K562 (cell line): ENCODE data around the gene PHF21B. TPM values are rescaled to one million over a fixed set of nuclear protein-coding genes. Genes with fewer than 3 reads are reported as not detected.

Source experiments
- ATAC-seq: fragments of 200-7000 bp; cut with Tn5 transposase; 3 replicates; pipeline ENCODE4 v1.9.1; 2020; ENCODE audit warnings: moderate library complexity
- BruUV-seq: library from RNA; stranded (reverse); fragments of 400-500 nt; replicated peaks from 2 replicates; lab custom pipeline; 2021; lab: Mats Ljungman, UMichigan
- CTCF ChIA-PET: fragments of 300-600 bp; formaldehyde crosslinking; extraction: SDS; loops from one replicate; lab custom pipeline; 2021; ENCODE audit warnings: low intra/inter-chr PET ratio; lab: Yijun Ruan, JAX
- POLR2A ChIA-PET: fragments of 300-600, 350-650 bp; sonication (Branson Sonifier 250); formaldehyde crosslinking; extraction: SDS; loops from one replicate; lab custom pipeline; 2021; ENCODE audit warnings: antibody characterized with exemption, inconsistent platforms; lab: Yijun Ruan, JAX
- DNase-seq, 4 experiments: peaks; one replicate each; pipeline versions ENCODE4 v3.0.0 to v3.0.0-alpha.2; 2011 to 2018; ENCODE audit warnings: low spot score in 3 of 4, mixed read lengths in 3 of 4; ENCODE audit errors: extremely low read depth in 1 of 4
- FAIRE-seq: peaks from 2 replicates; lab custom pipeline; 2011; peaks lifted over from hg19 to GRCh38; lab: Jason Lieb, UNC
- H2AFZ ChIP-seq: 2 replicates; pipeline ENCODE4 v1.6.0; 2011; ENCODE audit warnings: low read depth, low read length, control low read depth, inconsistent platforms
- H3K27ac ChIP-seq: fragments of 200-600 bp; 3 replicates; pipeline ENCODE4 v1.8.0; 2011; ENCODE audit warnings: low read depth, mild to moderate bottlenecking, control low read depth, inconsistent platforms, low read length, moderate library complexity, mixed read lengths; ENCODE audit errors: extremely low read depth
- H3K27me3 ChIP-seq, 2 experiments: fragments of 300-600 bp in 1 of 2; 2 replicates in 1 of 2; 3 replicates in 1 of 2; pipeline versions ENCODE4 v1.6.0 to v1.8.0; 2011; ENCODE audit warnings: inconsistent platforms in 2 of 2, low read length in 2 of 2, mild to moderate bottlenecking in 1 of 2, mixed read lengths in 1 of 2, moderate library complexity in 1 of 2; ENCODE audit not compliant: control insufficient read depth in 2 of 2, insufficient read depth in 2 of 2
- H3K36me3 ChIP-seq: fragments of 300-600 bp; 3 replicates; pipeline ENCODE4 v1.8.0; 2011; ENCODE audit warnings: mild to moderate bottlenecking, low read length, inconsistent platforms; ENCODE audit not compliant: control insufficient read depth, insufficient read depth
- H3K4me1 ChIP-seq, 2 experiments: fragments of 200-600 bp in 1 of 2; replicated peaks in 1 of 2; 2 replicates in 1 of 2; 3 replicates in 1 of 2; pipeline versions ENCODE4 v1.5.1 to v1.8.0; 2011; ENCODE audit warnings: inconsistent platforms in 2 of 2, low read length in 2 of 2, mild to moderate bottlenecking in 1 of 2, mixed read lengths in 1 of 2, moderate library complexity in 1 of 2; ENCODE audit not compliant: control insufficient read depth in 2 of 2, insufficient read depth in 2 of 2
- H3K4me2 ChIP-seq: 2 replicates; pipeline ENCODE4 v1.6.1; 2011; ENCODE audit warnings: low read length, control low read depth, inconsistent platforms, mixed read lengths; ENCODE audit not compliant: insufficient read depth
- H3K4me3 ChIP-seq: fragments of 200-600 bp; sonication (generic), shearing (Covaris generic); 2 replicates; pipeline ENCODE4 v1.5.1; 2016; ENCODE audit warnings: control low read depth, inconsistent platforms
- H3K79me2 ChIP-seq: fragments of 200-600 bp; 3 replicates; pipeline ENCODE4 v1.8.0; 2011; ENCODE audit warnings: low read length, inconsistent platforms; ENCODE audit not compliant: control insufficient read depth, insufficient read depth
- H3K9ac ChIP-seq, 2 experiments: 2 replicates each; pipeline versions ENCODE4 v1.6.0 to v1.6.1; 2011; ENCODE audit warnings: low read depth in 2 of 2, low read length in 2 of 2, control low read depth in 1 of 2, inconsistent platforms in 1 of 2, mild to moderate bottlenecking in 1 of 2, mixed read lengths in 1 of 2; ENCODE audit not compliant: insufficient read depth in 1 of 2
- H3K9me1 ChIP-seq: one replicate; pipeline ENCODE4 v1.6.0; 2011; ENCODE audit warnings: inconsistent platforms, mild to moderate bottlenecking, low read length, moderate library complexity; ENCODE audit not compliant: control insufficient read depth, insufficient read depth
- H3K9me3 ChIP-seq: replicated peaks from 2 replicates; pipeline ENCODE4 v1.5.1; 2011; ENCODE audit warnings: low read depth, low read length, inconsistent platforms; ENCODE audit not compliant: control insufficient read depth, insufficient read depth
- H4K20me1 ChIP-seq: replicated peaks from 2 replicates; pipeline ENCODE4 v1.6.1; 2011; ENCODE audit warnings: low read length, inconsistent platforms, mixed read lengths; ENCODE audit not compliant: control insufficient read depth, insufficient read depth
- CEBPB ChIP-seq: fragments of 450-650 bp; IDR thresholded peaks from 2 replicates; pipeline ENCODE4 v1.6.1; 2016; ENCODE audit warnings: missing genetic modification characterization, missing compliant biosample characterization
- CTCF ChIP-seq, 3 experiments: IDR thresholded peaks in 2 of 3; conservative IDR thresholded peaks in 1 of 3; 2 replicates each; pipeline ENCODE4 v1.5.1; 2011 to 2012; ENCODE audit warnings: low read length in 3 of 3, mild to moderate bottlenecking in 3 of 3, control low read depth in 2 of 3, improper control_type of control experiment in 1 of 3, inconsistent platforms in 1 of 3, low read depth in 1 of 3, mixed read lengths in 1 of 3, moderate library complexity in 1 of 3; ENCODE audit not compliant: insufficient read depth in 2 of 3
- E2F1 ChIP-seq: sonication (generic); formaldehyde crosslinking; IDR thresholded peaks from 2 replicates; pipeline ENCODE4 v1.8.1; 2023; ENCODE audit warnings: mild to moderate bottlenecking, missing genetic modification reagents, moderate library complexity
- L3MBTL2 ChIP-seq: fragments of 450-650 bp; IDR thresholded peaks from 2 replicates; pipeline ENCODE4 v1.6.1; 2016; ENCODE audit warnings: mild to moderate bottlenecking, moderate library complexity
- MYBL2 ChIP-seq, 2 experiments: fragments of 450-650 bp in 1 of 2; sonication (generic) in 1 of 2; formaldehyde crosslinking in 1 of 2; IDR thresholded peaks; 2 replicates each; pipeline versions ENCODE4 v1.6.1 to v1.8.1; 2017 to 2022; ENCODE audit warnings: borderline replicate concordance in 1 of 2, inconsistent platforms in 1 of 2, low read depth in 1 of 2, mild to moderate bottlenecking in 1 of 2, missing genetic modification reagents in 1 of 2, moderate library complexity in 1 of 2
- PCBP1 ChIP-seq: fragments of 200-400 bp; formaldehyde crosslinking; IDR thresholded peaks from 2 replicates; pipeline ENCODE4 v1.6.1; 2018; ENCODE audit warnings: mild to moderate bottlenecking, low read depth, low read length; ENCODE audit not compliant: poor library complexity, severe bottlenecking
- PHF21A ChIP-seq: fragments of 450-650 bp; IDR thresholded peaks from 2 replicates; pipeline ENCODE4 v1.6.1; 2017; ENCODE audit warnings: low read depth, borderline replicate concordance
- SREBF2 ChIP-seq: sonication (generic); formaldehyde crosslinking; IDR thresholded peaks from 2 replicates; pipeline ENCODE4 v1.4.0; 2020; ENCODE audit warnings: mild to moderate bottlenecking, missing genetic modification reagents
- WGBS: fragments of 100-300 bp; shearing (Covaris generic); methylation state at CpG from one replicate; pipeline ENCODE4 v1.1.6; 2016; ENCODE audit warnings: low coverage, mixed read lengths; ENCODE audit not compliant: insufficient coverage; ENCODE audit errors: missing lambda C conversion rate; 5-methylcytosine and 5-hydroxymethylcytosine counted together
- in situ Hi-C: fragments of 300-500 bp; cut with MboI; formaldehyde crosslinking; loops from 4 replicates; pipeline ENCODE4 v1.15.0; 2018; ENCODE audit warnings: inconsistent platforms, mixed read lengths
- intact Hi-C: fragments of 100-400 bp; cut with micrococcal nuclease; formaldehyde crosslinking; loops from 2 replicates; pipeline ENCODE4 v1.14.2; 2022
- polyA plus RNA-seq, 8 experiments: library from polyadenylated mRNA; depleted of rRNA in 4 of 8; stranded (reverse) in 5 of 8; unstranded in 3 of 8; fragments of >200 nt; fragmentation: Nextera tagmentation in 2 of 8; fragmentation: Illumina TruSeq in 1 of 8; extraction: Ambion mirVana in 2 of 8; extraction: Trizol in 1 of 8; gene quantifications; 2 replicates each; pipeline versions ENCODE4 v1.2.1 to v1.2.3, GENCODE V29; 2011 to 2014; ENCODE audit warnings: inconsistent platforms in 1 of 8, missing spikeins in 1 of 8
- total RNA-seq, 7 experiments: library from RNA; depleted of rRNA in 6 of 7; stranded (reverse); fragments of >200 nt in 6 of 7; fragmentation: Illumina TruSeq in 2 of 7; extraction: Trizol in 2 of 7; gene quantifications; 2 replicates each; pipeline versions ENCODE4 v1.2.1 to v1.2.3, GENCODE V29; 2011 to 2021; ENCODE audit warnings: low replicate concordance in 1 of 7
- TF ChIP-seq, protein P1 (sequence below): fragments of 450-650 bp; IDR thresholded peaks from 2 replicates; pipeline ENCODE4 v1.6.1; 2018; ENCODE audit not compliant: partially characterized antibody
- TF ChIP-seq, protein P2 (sequence below): fragments of 250-450 bp; sonication (Bioruptor Pico); IDR thresholded peaks from 2 replicates; pipeline ENCODE4 v1.4.0; 2020; ENCODE audit warnings: mild to moderate bottlenecking, moderate library complexity, borderline replicate concordance

PHF21B gene
- total and polyA plus RNA-seq, 9 of the 15 experiments (the other 6 are each of a cell fraction or from before 2014, with no cell fraction given), result 0.04 TPM; not detected in 8

GRCh38 chr22:44930711-44931035 is 79.1 kb downstream of the PHF21B start:
- no TSS peak for BruUV-seq
- CTCF ChIA-PET, result no interaction called here
- H3K27me3 ChIP-seq, result peaks cover 10 to 76% of the 10 kb centered on the region in 2 experiments
- no peaks in the 10 kb centered on the region for H3K9me1 ChIP-seq
- no peak overlapping the region for H2AFZ ChIP-seq
- H3K79me2 ChIP-seq, result no peaks in the 10 kb centered on the region
- in situ Hi-C loops (no loop called here), intact Hi-C loops (no loop called here)
- H3K36me3 ChIP-seq, result no peaks in the 10 kb centered on the region
- WGBS, result 3% methylated on average over 7 of the region's 8 CpGs
- POLR2A ChIA-PET, result interaction anchor here (0.7 kb wide), 1 partner anchor 123 kb away, joined by 3 read pairs; no protein-coding TSS in a partner anchor
- H3K27ac ChIP-seq, result no peak overlapping the region
- H3K9me3 ChIP-seq, result no peaks in the 10 kb centered on the region
- H4K20me1 ChIP-seq, result no peaks in the 10 kb centered on the region; the same call in 1 of the 2 replicates
- no peak overlapping the region for H3K9ac ChIP-seq
- H3K4me2 ChIP-seq, result no peak overlapping the region
- H3K4me1 ChIP-seq, result no peaks in the 10 kb centered on the region
- no peak overlapping the region for H3K4me3 ChIP-seq
- no peak for FAIRE-seq
- no peak for DNase-seq
- ATAC-seq, result no peak
- TF ChIP-seq CEBPB (tag), result no peak
- TF ChIP-seq CTCF (IDR thresholded peaks at IDR 0.05 in 2 of 3, conservative IDR thresholded peaks at IDR 0.05 in 1 of 3; ENCODE audit: insufficient read depth in 2 of 3, low read depth in 1 of 3, low read length in 3 of 3), result no peak
- TF ChIP-seq PHF21A, result no peak
- TF ChIP-seq, protein P1, sequence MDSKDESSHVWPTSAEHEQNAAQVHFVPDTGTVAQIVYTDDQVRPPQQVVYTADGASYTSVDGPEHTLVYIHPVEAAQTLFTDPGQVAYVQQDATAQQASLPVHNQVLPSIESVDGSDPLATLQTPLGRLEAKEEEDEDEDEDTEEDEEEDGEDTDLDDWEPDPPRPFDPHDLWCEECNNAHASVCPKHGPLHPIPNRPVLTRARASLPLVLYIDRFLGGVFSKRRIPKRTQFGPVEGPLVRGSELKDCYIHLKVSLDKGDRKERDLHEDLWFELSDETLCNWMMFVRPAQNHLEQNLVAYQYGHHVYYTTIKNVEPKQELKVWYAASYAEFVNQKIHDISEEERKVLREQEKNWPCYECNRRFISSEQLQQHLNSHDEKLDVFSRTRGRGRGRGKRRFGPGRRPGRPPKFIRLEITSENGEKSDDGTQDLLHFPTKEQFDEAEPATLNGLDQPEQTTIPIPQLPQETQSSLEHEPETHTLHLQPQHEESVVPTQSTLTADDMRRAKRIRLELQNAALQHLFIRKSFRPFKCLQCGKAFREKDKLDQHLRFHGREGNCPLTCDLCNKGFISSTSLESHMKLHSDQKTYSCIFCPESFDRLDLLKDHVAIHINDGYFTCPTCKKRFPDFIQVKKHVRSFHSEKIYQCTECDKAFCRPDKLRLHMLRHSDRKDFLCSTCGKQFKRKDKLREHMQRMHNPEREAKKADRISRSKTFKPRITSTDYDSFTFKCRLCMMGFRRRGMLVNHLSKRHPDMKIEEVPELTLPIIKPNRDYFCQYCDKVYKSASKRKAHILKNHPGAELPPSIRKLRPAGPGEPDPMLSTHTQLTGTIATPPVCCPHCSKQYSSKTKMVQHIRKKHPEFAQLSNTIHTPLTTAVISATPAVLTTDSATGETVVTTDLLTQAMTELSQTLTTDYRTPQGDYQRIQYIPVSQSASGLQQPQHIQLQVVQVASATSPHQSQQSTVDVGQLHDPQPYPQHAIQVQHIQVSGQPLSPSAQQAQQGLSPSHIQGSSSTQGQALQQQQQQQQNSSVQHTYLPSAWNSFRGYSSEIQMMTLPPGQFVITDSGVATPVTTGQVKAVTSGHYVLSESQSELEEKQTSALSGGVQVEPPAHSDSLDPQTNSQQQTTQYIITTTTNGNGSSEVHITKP, result no peak
- TF ChIP-seq PCBP1, result no peak
- TF ChIP-seq E2F1 (CRISPR knock-in tag), result no peak
- TF ChIP-seq SREBF2, result no peak
- TF ChIP-seq, protein P2, sequence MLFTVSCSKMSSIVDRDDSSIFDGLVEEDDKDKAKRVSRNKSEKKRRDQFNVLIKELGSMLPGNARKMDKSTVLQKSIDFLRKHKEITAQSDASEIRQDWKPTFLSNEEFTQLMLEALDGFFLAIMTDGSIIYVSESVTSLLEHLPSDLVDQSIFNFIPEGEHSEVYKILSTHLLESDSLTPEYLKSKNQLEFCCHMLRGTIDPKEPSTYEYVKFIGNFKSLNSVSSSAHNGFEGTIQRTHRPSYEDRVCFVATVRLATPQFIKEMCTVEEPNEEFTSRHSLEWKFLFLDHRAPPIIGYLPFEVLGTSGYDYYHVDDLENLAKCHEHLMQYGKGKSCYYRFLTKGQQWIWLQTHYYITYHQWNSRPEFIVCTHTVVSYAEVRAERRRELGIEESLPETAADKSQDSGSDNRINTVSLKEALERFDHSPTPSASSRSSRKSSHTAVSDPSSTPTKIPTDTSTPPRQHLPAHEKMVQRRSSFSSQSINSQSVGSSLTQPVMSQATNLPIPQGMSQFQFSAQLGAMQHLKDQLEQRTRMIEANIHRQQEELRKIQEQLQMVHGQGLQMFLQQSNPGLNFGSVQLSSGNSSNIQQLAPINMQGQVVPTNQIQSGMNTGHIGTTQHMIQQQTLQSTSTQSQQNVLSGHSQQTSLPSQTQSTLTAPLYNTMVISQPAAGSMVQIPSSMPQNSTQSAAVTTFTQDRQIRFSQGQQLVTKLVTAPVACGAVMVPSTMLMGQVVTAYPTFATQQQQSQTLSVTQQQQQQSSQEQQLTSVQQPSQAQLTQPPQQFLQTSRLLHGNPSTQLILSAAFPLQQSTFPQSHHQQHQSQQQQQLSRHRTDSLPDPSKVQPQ (CRISPR knock-in tag), result no peak
- no peak for TF ChIP-seq L3MBTL2
- no peak for TF ChIP-seq MYBL2 (IDR thresholded peaks at IDR 0.05; ENCODE audit: low read depth)
- no peak for TF ChIP-seq MYBL2 (CRISPR knock-in tag; IDR thresholded peaks at IDR 0.05; ENCODE audit: borderline replicate concordance)
